Thoracic aorta (tissue), 2 donors: ENCODE results near the gene RNF17. TPM values are rescaled to one million over a fixed set of nuclear protein-coding genes. Genes with fewer than 3 reads are reported as not detected.
"Not testable (repeated sequence)": the region's sequence is repeated elsewhere in the genome, so short reads cannot be mapped to it uniquely, and the experiment has no call there.

Source experiments
- ATAC-seq: fragments of 150-250 bp; one replicate; pipeline ENCODE4 v1.8.0; 2017; ENCODE audit warnings: low read depth; ENCODE audit not compliant: insufficient number of reproducible peaks, low FRiP score
- DNase-seq: peaks from one replicate; pipeline ENCODE4 v3.0.0-alpha.2; 2020; ENCODE audit warnings: low spot score
- H3K27ac ChIP-seq, 2 donors: fragments of 200-600 bp; sonication (generic); 1 replicate in 1 of 2; 2 replicates in 1 of 2; pipeline ENCODE4 v1.5.1; 2016; ENCODE audit warnings: mild to moderate bottlenecking in 2 of 2, moderate library complexity in 2 of 2
- H3K27me3 ChIP-seq: fragments of 200-600 bp; sonication (generic); replicated peaks from 2 replicates; pipeline ENCODE4 v1.6.0; 2016; ENCODE audit warnings: mild to moderate bottlenecking; ENCODE audit not compliant: insufficient read depth
- H3K36me3 ChIP-seq: fragments of 200-600 bp; sonication (generic); one replicate; pipeline ENCODE4 v1.5.1; 2016
- H3K4me1 ChIP-seq, 2 donors: fragments of 200-600 bp; sonication (generic); 1 replicate in 1 of 2; 2 replicates in 1 of 2; pipeline versions ENCODE4 v1.5.1 to v1.6.0; 2016; ENCODE audit warnings: low read depth in 2 of 2, mild to moderate bottlenecking in 1 of 2; ENCODE audit not compliant: control insufficient read depth in 1 of 2
- H3K4me3 ChIP-seq: fragments of 200-600 bp; sonication (generic); 2 replicates; pipeline ENCODE4 v1.5.1; 2016; ENCODE audit warnings: mild to moderate bottlenecking
- H3K9me3 ChIP-seq: fragments of 200-600 bp; sonication (generic); 2 replicates; pipeline ENCODE4 v1.5.1; 2016
- total RNA-seq, 2 donors: library from RNA; depleted of rRNA; stranded (reverse); fragments of >200 nt; gene quantifications; one replicate each; pipeline versions ENCODE4 v1.1.0 to v1.2.3, GENCODE V29; 2016
- TF ChIP-seq, protein P1 (sequence below): fragments of 200-600 bp; sonication (generic); IDR thresholded peaks from one replicate; pipeline ENCODE4 v1.5.1; 2019; ENCODE audit warnings: antibody characterized with exemption

Gene RNF17
- total RNA-seq, 2 donors from 2014 or later: not detected

DNA sequence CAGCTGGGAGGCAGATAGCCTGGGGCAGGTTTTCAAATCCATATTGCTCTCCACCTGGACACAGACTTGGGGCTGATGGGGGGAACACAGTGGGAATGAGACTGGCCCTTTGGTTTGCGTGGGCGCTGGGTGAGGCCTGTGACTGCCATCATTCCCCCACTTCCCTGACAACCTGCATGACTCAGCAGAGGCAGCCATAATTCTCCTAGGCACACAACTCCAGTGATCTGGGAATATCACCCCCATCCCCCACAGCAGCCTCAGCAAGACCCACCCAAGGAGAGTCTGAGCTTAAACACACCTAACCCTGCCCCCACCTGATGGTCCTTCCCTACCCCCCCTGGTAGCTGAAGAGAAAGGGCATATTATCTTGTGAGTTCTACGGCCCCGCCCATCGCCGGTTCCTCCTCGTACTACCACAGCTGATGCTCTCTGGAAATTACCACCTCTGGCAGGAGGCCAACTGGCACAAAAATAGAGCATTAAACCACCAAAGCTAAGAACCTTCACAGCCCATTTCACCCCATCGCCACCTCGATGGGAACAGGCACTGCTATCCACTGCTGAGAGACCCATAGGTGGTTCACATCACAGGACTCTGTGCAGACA, 71.0 kb downstream of the RNF17 start:
- Histone ChIP-seq H3K4me1 (no peaks in the 10 kb centered on the region), H3K4me3 (no peak overlapping the region), H3K36me3 (no peaks in the 10 kb centered on the region), H3K27me3 (no peaks in the 10 kb centered on the region), H3K9me3 (no peaks in the 10 kb centered on the region), H3K27ac (no peak overlapping the region)
- DNase-seq (no peak), ATAC-seq (no peak)
- TF ChIP-seq, protein P1, sequence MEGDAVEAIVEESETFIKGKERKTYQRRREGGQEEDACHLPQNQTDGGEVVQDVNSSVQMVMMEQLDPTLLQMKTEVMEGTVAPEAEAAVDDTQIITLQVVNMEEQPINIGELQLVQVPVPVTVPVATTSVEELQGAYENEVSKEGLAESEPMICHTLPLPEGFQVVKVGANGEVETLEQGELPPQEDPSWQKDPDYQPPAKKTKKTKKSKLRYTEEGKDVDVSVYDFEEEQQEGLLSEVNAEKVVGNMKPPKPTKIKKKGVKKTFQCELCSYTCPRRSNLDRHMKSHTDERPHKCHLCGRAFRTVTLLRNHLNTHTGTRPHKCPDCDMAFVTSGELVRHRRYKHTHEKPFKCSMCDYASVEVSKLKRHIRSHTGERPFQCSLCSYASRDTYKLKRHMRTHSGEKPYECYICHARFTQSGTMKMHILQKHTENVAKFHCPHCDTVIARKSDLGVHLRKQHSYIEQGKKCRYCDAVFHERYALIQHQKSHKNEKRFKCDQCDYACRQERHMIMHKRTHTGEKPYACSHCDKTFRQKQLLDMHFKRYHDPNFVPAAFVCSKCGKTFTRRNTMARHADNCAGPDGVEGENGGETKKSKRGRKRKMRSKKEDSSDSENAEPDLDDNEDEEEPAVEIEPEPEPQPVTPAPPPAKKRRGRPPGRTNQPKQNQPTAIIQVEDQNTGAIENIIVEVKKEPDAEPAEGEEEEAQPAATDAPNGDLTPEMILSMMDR: no peak

DNA sequence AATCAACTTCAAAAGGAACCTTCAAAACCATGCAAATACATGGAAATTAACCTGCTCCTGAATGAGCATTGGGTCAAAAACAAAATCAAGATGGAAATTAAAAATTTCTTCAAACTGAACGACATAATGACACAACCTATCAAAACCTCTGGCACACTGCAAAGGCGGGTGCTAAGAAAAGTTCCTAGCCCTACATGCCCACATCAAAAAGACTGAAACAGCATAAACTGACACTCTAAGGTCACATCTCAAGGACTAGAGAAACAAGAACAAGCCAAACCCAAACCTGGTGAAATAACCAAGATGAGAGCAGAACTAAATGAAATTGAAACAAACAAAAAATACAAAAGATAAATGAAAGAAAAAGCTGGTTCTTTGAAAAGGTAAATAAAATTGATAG, 73.6 kb downstream of the RNF17 start:
- not testable (repeated sequence) for DNase-seq, H3K4me3 ChIP-seq, H3K27me3 ChIP-seq, H3K36me3 ChIP-seq, H3K9me3 ChIP-seq, H3K4me1 ChIP-seq, H3K27ac ChIP-seq, ATAC-seq

DNA sequence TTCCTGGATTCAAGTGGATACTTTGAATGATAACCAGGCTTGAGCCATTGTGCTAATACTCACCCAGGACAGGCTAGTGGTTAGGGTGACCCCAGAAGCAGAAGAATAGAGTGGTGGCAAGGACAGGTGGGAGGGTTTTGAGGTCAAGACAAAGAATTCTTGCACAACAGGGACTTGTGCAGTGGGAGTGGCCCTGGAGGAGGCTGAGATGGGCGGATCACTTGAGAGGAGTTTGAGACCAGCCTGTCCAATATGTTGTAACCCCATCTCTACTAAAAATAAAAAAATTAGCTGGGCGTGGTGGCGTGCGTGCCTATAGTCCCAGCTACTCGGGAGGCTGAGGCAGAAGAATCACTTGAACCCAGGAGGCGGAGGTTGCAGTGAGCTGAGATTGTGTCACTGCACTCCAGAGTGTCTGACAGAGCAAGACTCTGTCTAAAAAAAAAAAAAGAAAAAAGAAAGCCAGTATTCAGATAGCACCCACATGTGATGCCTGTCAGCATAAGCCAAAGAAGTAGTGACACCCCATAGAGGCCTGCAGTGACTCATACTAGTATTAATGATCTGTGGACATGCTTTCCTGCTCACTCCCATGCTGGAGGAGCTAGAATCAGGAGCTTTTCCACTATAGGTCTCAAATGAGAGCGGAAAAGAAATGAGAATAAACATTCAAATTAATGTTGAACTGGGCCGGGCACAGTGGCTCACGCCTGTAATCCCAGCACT, 78.7 kb downstream of the RNF17 start:
- no peaks in the 10 kb centered on the region for H3K27me3 ChIP-seq
- H3K4me1 ChIP-seq: no peaks in the 10 kb centered on the region
- no peak overlapping the region for H3K4me3 ChIP-seq
- TF ChIP-seq, protein P1: no peak
- no peak overlapping the region for H3K27ac ChIP-seq
- no peaks in the 10 kb centered on the region for H3K36me3 ChIP-seq
- ATAC-seq: no peak
- no peak for DNase-seq
- no peaks in the 10 kb centered on the region for H3K9me3 ChIP-seq

DNA sequence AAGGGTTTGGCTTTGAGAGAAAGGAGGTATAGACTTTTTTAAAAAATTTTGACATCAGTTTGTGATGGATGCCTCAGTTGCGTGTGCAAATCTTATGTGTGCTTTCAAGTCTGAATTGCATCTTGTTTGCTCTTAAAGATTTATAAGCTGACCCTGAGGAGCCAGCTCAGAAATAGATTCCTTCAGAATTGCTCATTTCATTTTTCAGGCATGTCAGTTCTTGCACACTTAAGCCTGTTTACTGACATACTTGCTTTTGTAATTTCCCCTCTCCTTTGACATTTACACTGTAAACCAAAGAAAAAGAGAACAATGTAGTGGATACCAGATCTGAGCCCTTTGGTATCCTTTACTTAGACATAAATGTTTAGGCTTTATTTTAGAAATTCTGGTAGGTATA, 87.6 kb downstream of the RNF17 start:
- Histone ChIP-seq H3K27me3 (no peaks in the 10 kb centered on the region), H3K36me3 (no peaks in the 10 kb centered on the region), H3K4me1 (no peaks in the 10 kb centered on the region), H3K27ac (no peak overlapping the region), H3K4me3 (no peak overlapping the region), H3K9me3 (no peaks in the 10 kb centered on the region)
- ATAC-seq: no peak
- TF ChIP-seq, protein P1: no peak
- DNase-seq: no peak

DNA sequence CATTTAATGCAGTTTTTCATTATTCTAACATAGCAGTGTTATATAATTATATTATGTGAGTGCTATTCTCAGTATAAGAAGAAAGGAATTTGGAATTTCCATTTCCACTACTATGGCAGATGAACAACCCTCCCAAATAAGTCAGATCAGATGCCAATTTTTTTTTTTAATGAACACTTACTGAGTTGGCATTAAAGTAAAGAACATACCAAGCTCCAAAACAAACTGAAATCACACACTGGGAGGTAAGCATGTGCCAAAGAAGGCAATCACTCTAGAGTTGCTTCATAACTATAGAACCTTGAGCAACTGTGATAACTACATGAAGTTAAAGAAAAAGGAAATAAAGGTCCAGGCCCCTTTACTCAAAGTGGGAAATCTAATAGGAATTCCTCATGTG, 90.3 kb downstream of the RNF17 start:
- TF ChIP-seq, protein P1: no peak
- Histone ChIP-seq H3K4me1 (no peaks in the 10 kb centered on the region), H3K4me3 (no peak overlapping the region)

More for the DNA sequence above, 90.3 kb downstream of the RNF17 start:
- Histone ChIP-seq H3K36me3 (no peaks in the 10 kb centered on the region), H3K27me3 (no peaks in the 10 kb centered on the region), H3K27ac (no peak overlapping the region), H3K9me3 (no peaks in the 10 kb centered on the region)
- ATAC-seq (no peak), DNase-seq (no peak)
